Neural cell (in vitro differentiated cells): ENCODE measurements around the gene CTDNEP1.

ENCODE experiments used
- CTCF ChIP-seq: fragments of 450-650 bp; IDR thresholded peaks from 2 replicates; pipeline ENCODE4 v1.5.1; 2014; ENCODE audit warnings: antibody characterized with exemption, mild to moderate bottlenecking, moderate library complexity; ENCODE audit not compliant: poor library complexity, severe bottlenecking
- RAD21 ChIP-seq: fragments of 450-650 bp; conservative IDR thresholded peaks from 2 replicates; pipeline ENCODE4 v1.6.1; 2014; ENCODE audit warnings: antibody characterized with exemption, mild to moderate bottlenecking, moderate library complexity

DNA sequence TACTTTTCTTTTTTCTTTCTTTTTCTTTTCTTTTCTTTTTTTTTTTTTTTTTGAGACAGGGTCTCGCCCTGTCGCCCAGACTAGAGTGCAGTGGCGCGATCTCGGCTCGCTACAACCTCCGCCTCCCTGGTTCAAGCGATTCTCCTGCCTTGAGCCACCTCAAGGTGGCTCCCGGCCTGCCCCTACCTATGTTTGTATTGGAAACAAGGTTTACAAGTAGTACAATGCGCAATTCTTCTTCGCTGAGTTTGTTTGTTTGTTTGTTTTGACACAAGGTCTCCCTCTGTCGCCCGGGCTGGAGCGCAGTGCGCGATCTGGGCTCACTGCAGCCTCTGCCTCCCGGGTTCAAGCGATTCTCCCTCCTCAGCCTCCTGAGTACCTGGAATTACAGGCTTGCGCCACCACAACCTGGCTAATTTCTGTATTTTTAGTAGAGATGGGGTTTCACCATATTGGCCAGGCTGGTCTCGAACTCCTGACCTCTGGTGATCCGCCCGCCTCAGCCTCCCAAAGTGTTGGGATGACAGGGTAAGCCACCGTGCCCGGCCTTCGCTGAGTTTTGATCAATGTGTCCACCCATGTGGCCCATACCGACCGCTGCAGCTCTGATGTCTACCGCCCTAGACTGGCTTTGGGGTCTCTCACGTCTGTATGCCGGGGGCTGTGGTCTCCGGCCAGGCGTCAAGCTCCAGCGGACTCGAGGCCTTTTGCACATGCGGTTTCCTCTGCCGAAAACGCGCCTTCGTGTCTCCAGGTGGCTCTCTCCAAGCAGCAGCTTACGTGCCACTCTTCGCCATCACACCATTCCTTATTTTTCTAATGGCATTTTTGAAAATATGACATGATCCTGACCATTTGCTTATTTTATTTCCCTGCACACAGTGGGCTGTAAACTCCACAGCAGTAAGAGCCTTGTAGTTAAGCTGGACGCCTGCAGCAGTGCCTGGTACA lies 44.0 kb upstream of the CTDNEP1 start:
- no peak for TF ChIP-seq CTCF
- TF ChIP-seq RAD21 = no peak
